WTC11 (cell line): ENCODE results near the gene JAKMIP1. TPM values are rescaled to one million over a fixed set of nuclear protein-coding genes. Genes with fewer than 3 reads are reported as not detected.

Experiments
- ATAC-seq: fragments of 200-7000 bp; cut with Tn5 transposase; 2 replicates; pipeline ENCODE4 v1.10.0; 2021; ENCODE audit warnings: mild to moderate bottlenecking, moderate library complexity
- CTCF ChIA-PET: fragments of 300-600 bp; sonication (Branson Sonifier 250); formaldehyde crosslinking; loops from one replicate; lab custom pipeline; 2021; ENCODE audit warnings: antibody characterized with exemption; lab: Charles Lee
- POLR2A ChIA-PET: fragments of 350-600 bp; sonication (Branson Sonifier 250); formaldehyde crosslinking; loops from one replicate; lab custom pipeline; 2021; ENCODE audit warnings: antibody characterized with exemption; lab: Charles Lee
- DNase-seq: peaks from one replicate; pipeline ENCODE4 v3.0.0; 2021; ENCODE audit warnings: low spot score
- H3K27ac Mint-ChIP-seq: 2 replicates; pipeline ENCODE4 v1.8.0; 2021; ENCODE audit warnings: mixed read lengths
- H3K27me3 Mint-ChIP-seq: 2 replicates; pipeline ENCODE4 v1.8.0; 2021; ENCODE audit warnings: low read depth, mild to moderate bottlenecking, moderate library complexity, mixed read lengths
- H3K36me3 Mint-ChIP-seq: 2 replicates; pipeline ENCODE4 v1.8.0; 2021; ENCODE audit warnings: mixed read lengths
- H3K4me1 Mint-ChIP-seq: 2 replicates; pipeline ENCODE4 v1.8.0; 2022; ENCODE audit warnings: mixed read lengths
- H3K4me3 Mint-ChIP-seq: 2 replicates; pipeline ENCODE4 v1.8.0; 2021; ENCODE audit warnings: mild to moderate bottlenecking, moderate library complexity, mixed read lengths
- H3K9me3 Mint-ChIP-seq: 2 replicates; pipeline ENCODE4 v1.8.0; 2021; ENCODE audit warnings: mixed read lengths
- AFF4 ChIP-seq: sonication (generic); formaldehyde crosslinking; IDR thresholded peaks from 2 replicates; pipeline ENCODE4 v1.8.1; 2023; ENCODE audit warnings: mild to moderate bottlenecking, missing genetic modification reagents, borderline replicate concordance
- AR ChIP-seq: fragments of 250-450 bp; sonication (Bioruptor Pico); IDR thresholded peaks from 2 replicates; pipeline ENCODE4 v1.9.0; 2021; ENCODE audit warnings: mild to moderate bottlenecking
- CBFB ChIP-seq: sonication (generic); formaldehyde crosslinking; IDR thresholded peaks from 2 replicates; pipeline ENCODE4 v1.8.1; 2022; ENCODE audit warnings: mild to moderate bottlenecking, low read depth, missing genetic modification reagents
- E2F4 ChIP-seq: sonication (generic); formaldehyde crosslinking; IDR thresholded peaks from 2 replicates; pipeline ENCODE4 v1.8.1; 2022; ENCODE audit warnings: low read depth, mild to moderate bottlenecking, moderate library complexity, missing genetic modification reagents, borderline replicate concordance
- ELF4 ChIP-seq: sonication (generic); formaldehyde crosslinking; IDR thresholded peaks from 2 replicates; pipeline ENCODE4 v1.8.1; 2022; ENCODE audit warnings: low read depth, mild to moderate bottlenecking, moderate library complexity, missing genetic modification reagents
- FOXK1 ChIP-seq: sonication (generic); formaldehyde crosslinking; IDR thresholded peaks from 2 replicates; pipeline ENCODE4 v1.8.0; 2022; ENCODE audit warnings: mild to moderate bottlenecking, moderate library complexity, missing genetic modification reagents
- GABPB1 ChIP-seq: sonication (generic); formaldehyde crosslinking; IDR thresholded peaks from 2 replicates; pipeline ENCODE4 v1.8.1; 2023; ENCODE audit warnings: mild to moderate bottlenecking, missing genetic modification reagents
- HMGA2 ChIP-seq: fragments of 250-450 bp; sonication (Bioruptor Pico); IDR thresholded peaks from 2 replicates; pipeline ENCODE4 v1.4.0; 2021; ENCODE audit warnings: mild to moderate bottlenecking, moderate library complexity
- IRF1 ChIP-seq: sonication (generic); formaldehyde crosslinking; IDR thresholded peaks from 2 replicates; pipeline ENCODE4 v1.8.0; 2023; ENCODE audit warnings: missing genetic modification reagents
- IRF2 ChIP-seq: sonication (generic); formaldehyde crosslinking; IDR thresholded peaks from 2 replicates; pipeline ENCODE4 v1.8.0; 2022; ENCODE audit warnings: low read depth, missing genetic modification reagents, borderline replicate concordance
- MLX ChIP-seq: sonication (generic); formaldehyde crosslinking; IDR thresholded peaks from 2 replicates; pipeline ENCODE4 v1.8.1; 2023; ENCODE audit warnings: mild to moderate bottlenecking, missing genetic modification reagents, moderate library complexity
- MXD4 ChIP-seq: fragments of 250-450 bp; sonication (Bioruptor Pico); IDR thresholded peaks from 2 replicates; pipeline ENCODE4 v1.8.0; 2021; ENCODE audit warnings: mild to moderate bottlenecking, moderate library complexity, borderline replicate concordance
- NR2C2 ChIP-seq: sonication (generic); formaldehyde crosslinking; IDR thresholded peaks from 2 replicates; pipeline ENCODE4 v1.8.0; 2022; ENCODE audit warnings: mild to moderate bottlenecking, missing genetic modification reagents
- USF2 ChIP-seq: sonication (generic); formaldehyde crosslinking; IDR thresholded peaks from 2 replicates; pipeline ENCODE4 v1.8.1; 2023; ENCODE audit warnings: mild to moderate bottlenecking, missing genetic modification reagents, moderate library complexity
- ZNF138 ChIP-seq: sonication (generic); formaldehyde crosslinking; conservative IDR thresholded peaks from 2 replicates; pipeline ENCODE4 v1.8.1; 2022; ENCODE audit warnings: mild to moderate bottlenecking, moderate library complexity, missing genetic modification reagents
- ZNF317 ChIP-seq: sonication (generic); formaldehyde crosslinking; IDR thresholded peaks from 2 replicates; pipeline ENCODE4 v1.8.1; 2023; ENCODE audit warnings: low read depth, mild to moderate bottlenecking, moderate library complexity, missing genetic modification reagents, borderline replicate concordance
- ZNF423 ChIP-seq: fragments of 250-450 bp; sonication (Bioruptor Pico); IDR thresholded peaks from 2 replicates; pipeline ENCODE4 v2.1.2; 2022; ENCODE audit warnings: mild to moderate bottlenecking, moderate library complexity
- total RNA-seq: library from RNA; stranded (reverse); gene quantifications from 3 replicates; pipeline ENCODE4 v1.2.3, GENCODE V29; 2021

JAKMIP1 gene
- total RNA-seq, 1 experiment from 2014 or later: 4.0 TPM

GRCh38 chr4:6161921-6162464 is 38.4 kb downstream of the JAKMIP1 start:
- Mint-ChIP-seq H3K4me3 (no peak overlapping the region), H3K36me3 (peaks cover 23% of the 10 kb centered on the region), H3K27ac (no peak overlapping the region), H3K9me3 (peaks cover 21% of the 10 kb centered on the region), H3K4me1 (0 out of 2 replicates have a peak, but pooled peaks cover 6% of the 10 kb centered on the region), H3K27me3 (peaks cover 5% of the 10 kb centered on the region)
- no peak for TF ChIP-seq ZNF138 (CRISPR knock-in tag)
- TF ChIP-seq MLX (CRISPR knock-in tag): no peak
- no peak for TF ChIP-seq E2F4 (CRISPR knock-in tag)
- no peak for TF ChIP-seq IRF1 (CRISPR knock-in tag)
- no peak for TF ChIP-seq ELF4 (CRISPR knock-in tag)
- no peak for TF ChIP-seq GABPB1 (CRISPR knock-in tag)
- ChIA-PET CTCF (interaction anchor here (0.6 to 0.9 kb wide), 2 partner anchors 84 to 164 kb away, joined by 3 read pairs; no protein-coding TSS in a partner anchor), POLR2A (no interaction called here)
- no peak for DNase-seq
- no peak for ATAC-seq

GRCh38 chr4:6160536-6160935 is 39.8 kb downstream of the JAKMIP1 start:
- H3K27ac Mint-ChIP-seq: no peak overlapping the region
- peaks cover 5% of the 10 kb centered on the region for H3K27me3 Mint-ChIP-seq
- no peak overlapping the region for H3K4me3 Mint-ChIP-seq
- POLR2A ChIA-PET: no interaction called here
- H3K4me1 Mint-ChIP-seq: peaks cover 6% of the 10 kb centered on the region
- DNase-seq: no peak
- peaks cover 19% of the 10 kb centered on the region for H3K36me3 Mint-ChIP-seq
- no peak for TF ChIP-seq ZNF317
- TF ChIP-seq IRF2: no peak
- TF ChIP-seq USF2 (CRISPR knock-in tag): no peak
- no peak for TF ChIP-seq ZNF423 (CRISPR knock-in tag)
- no peak for TF ChIP-seq HMGA2 (CRISPR knock-in tag)
- no peak for TF ChIP-seq CBFB (CRISPR knock-in tag)
- no peak for TF ChIP-seq AFF4
- no peak for TF ChIP-seq AR (CRISPR knock-in tag)
- TF ChIP-seq FOXK1 (CRISPR knock-in tag): no peak
- no peak for TF ChIP-seq MXD4 (CRISPR knock-in tag)
- TF ChIP-seq NR2C2 (CRISPR knock-in tag): no peak
- ATAC-seq: no peak
- H3K9me3 Mint-ChIP-seq: peaks cover 21% of the 10 kb centered on the region
- CTCF ChIA-PET: no interaction called here
